Spleen (tissue), 11 donors: Measurements from ENCODE around the gene ABCG8. TPM values are rescaled to one million over a fixed set of nuclear protein-coding genes. Genes with fewer than 3 reads are reported as not detected.

Experiments
- DNase-seq: peaks from one replicate; pipeline ENCODE4 v3.0.0-alpha.2; 2020
- H3K27ac ChIP-seq, 8 donors: fragments of 200-600 bp; sonication (generic) in 7 of 8; 1 replicate in 4 of 8; 2 replicates in 4 of 8; pipeline versions ENCODE4 v1.5.0 to v1.8.0; 2016 to 2021; ENCODE audit warnings: inconsistent platforms in 4 of 8, mild to moderate bottlenecking in 4 of 8, moderate library complexity in 1 of 8
- H3K27me3 ChIP-seq, 7 donors: fragments of 200-600 bp; sonication (generic) in 6 of 7; replicated peaks in 1 of 7; 1 replicate in 4 of 7; 2 replicates in 3 of 7; pipeline versions ENCODE4 v1.5.0 to v1.8.0; 2016 to 2021; ENCODE audit warnings: inconsistent platforms in 3 of 7, mild to moderate bottlenecking in 1 of 7
- H3K36me3 ChIP-seq, 6 donors: fragments of 200-600 bp; sonication (generic) in 5 of 6; 1 replicate in 4 of 6; 2 replicates in 2 of 6; pipeline versions ENCODE4 v1.5.0 to v1.8.0; 2016 to 2021; ENCODE audit warnings: inconsistent platforms in 2 of 6
- H3K4me1 ChIP-seq, 6 donors: fragments of 200-600 bp; sonication (generic) in 5 of 6; 1 replicate in 3 of 6; 2 replicates in 3 of 6; pipeline versions ENCODE4 v1.5.0 to v1.8.0; 2016 to 2021; ENCODE audit warnings: inconsistent platforms in 3 of 6
- H3K4me3 ChIP-seq, 8 donors: fragments of 200-600 bp; sonication (generic) in 7 of 8; 1 replicate in 4 of 8; 2 replicates in 4 of 8; pipeline versions ENCODE4 v1.5.0 to v1.8.0; 2016 to 2021; ENCODE audit warnings: inconsistent platforms in 4 of 8, mild to moderate bottlenecking in 4 of 8, moderate library complexity in 2 of 8
- H3K9me3 ChIP-seq, 8 donors: fragments of 200-600 bp; sonication (generic) in 7 of 8; 1 replicate in 4 of 8; 2 replicates in 4 of 8; pipeline versions ENCODE4 v1.5.0 to v1.8.0; 2016 to 2021; ENCODE audit warnings: inconsistent platforms in 4 of 8
- CTCF ChIP-seq, 11 experiments: fragments of 200-600 bp in 7 of 11; fragments of 450-650 bp in 4 of 11; sonication (generic) in 4 of 11; IDR thresholded peaks in 8 of 11; conservative IDR thresholded peaks in 3 of 11; 1 replicate in 7 of 11; 2 replicates in 4 of 11; pipeline versions ENCODE4 v1.4.0 to v1.8.0; 2016 to 2021; ENCODE audit warnings: antibody characterized with exemption in 11 of 11, inconsistent platforms in 4 of 11, mild to moderate bottlenecking in 1 of 11
- POLR2A ChIP-seq, 3 donors: fragments of 450-650 bp; IDR thresholded peaks; one replicate each; pipeline ENCODE4 v1.5.1; 2017; ENCODE audit warnings: antibody characterized with exemption in 3 of 3, mild to moderate bottlenecking in 1 of 3
- POLR2AphosphoS5 ChIP-seq, 3 donors: sonication (generic); formaldehyde crosslinking; IDR thresholded peaks; one replicate each; pipeline ENCODE4 v1.5.1; 2017; ENCODE audit warnings: antibody characterized with exemption in 3 of 3
- WGBS, 5 donors: extraction: QIAGEN DNeasy Blood & Tissue Kit in 3 of 5; methylation state at CpG; one replicate each; pipeline versions ENCODE4 v1.1.5 to v1.1.7; 2013 to 2018; 5-methylcytosine and 5-hydroxymethylcytosine counted together
- intact Hi-C: fragments of 100-400 bp; cut with DNase I; formaldehyde crosslinking; loops from one replicate; pipeline ENCODE4 v1.15.0; 2023; ENCODE audit warnings: low total_unique reads
- polyA plus RNA-seq, 3 donors: library from polyadenylated mRNA; stranded (reverse); fragments of 200-250 nt; gene quantifications; one replicate each; pipeline ENCODE4 v1.2.1, GENCODE V29; 2013
- total RNA-seq, 7 donors: library from RNA; depleted of rRNA in 3 of 7; stranded (reverse); fragments of >200 nt in 3 of 7; fragmentation: NEBNext Ultra II Directional in 4 of 7; extraction: Animal tissue kit (Norgen Biotek cat#: 25700) in 4 of 7; gene quantifications; one replicate each; pipeline versions ENCODE4 v1.1.0 to v1.2.1, GENCODE V29; 2016 to 2021
- donor health status: healthy with polysubstance abuse.
- donor health status: DM: no; HTN: no; CAD: no; lungs with moderate emphysema.
- donor health status: DM: no; HTN: no; CAD: no.
- donor health status: Bipolar disorder and iron deficiency.
- donor health status: healthy.
- donor health status: DM: no; HTN: no; CAD: no.
- donor health status: DM: yes; HTN: yes; CAD: no.

The ABCG8 gene
- total and polyA plus RNA-seq, 10 donors, result 0.02 to 0.46 (median 0.20) TPM; not detected in 5

DNA sequence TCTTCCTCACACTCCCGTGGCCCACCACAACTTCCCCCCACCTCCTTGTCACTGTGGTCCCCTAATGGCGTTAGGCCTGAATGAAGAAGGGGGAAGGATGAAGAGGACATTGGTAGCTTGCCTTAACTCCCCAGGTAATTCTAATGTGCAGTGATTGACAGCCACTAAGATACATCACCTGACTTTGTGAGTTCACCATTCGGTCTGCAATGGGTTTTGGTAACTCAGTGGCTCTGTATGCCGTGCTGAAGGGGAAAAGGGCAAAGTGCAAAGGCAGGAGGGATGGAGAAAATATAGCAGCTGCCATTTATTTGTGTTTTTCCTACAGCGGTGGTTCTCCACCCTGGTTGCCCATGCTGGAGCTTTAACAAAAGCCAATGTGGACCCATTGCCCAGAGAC is 42.2 kb downstream of the ABCG8 start:
- H3K27me3 ChIP-seq, result peaks cover 0 to 19% (median 0%) of the 10 kb centered on the region in 7 donors
- no peaks in the 10 kb centered on the region for H3K9me3 ChIP-seq
- DNase-seq, result no peak
- peaks cover 0 to 10% (median 0%) of the 10 kb centered on the region in 6 donors for H3K36me3 ChIP-seq
- H3K4me1 ChIP-seq, result peaks cover 0 to 7% (median 4%) of the 10 kb centered on the region in 6 donors
- no peak overlapping the region for H3K27ac ChIP-seq
- 67 to 86% (median 71%) methylated on average over 5 of the region's 5 CpGs for WGBS, 5 donors
- TF ChIP-seq POLR2AphosphoS5 (IDR thresholded peaks at IDR 0.05) (no peak), CTCF (IDR thresholded peaks at IDR 0.05 in 8 of 11, conservative IDR thresholded peaks at IDR 0.05 in 3 of 11) (no peak), POLR2A (IDR thresholded peaks at IDR 0.05) (no peak)
- no peak overlapping the region for H3K4me3 ChIP-seq
- intact Hi-C loops, result no loop called here

- peaks cover 0 to 8% (median 0%) of the 10 kb centered on the region in 7 donors for H3K27me3 ChIP-seq
- H3K27ac ChIP-seq, result no peak overlapping the region
- H3K4me3 ChIP-seq, result no peak overlapping the region
- 77 to 94% (median 89%) methylated on average over 4 of the region's 4 CpGs for WGBS, 5 donors
- no peak for DNase-seq
- intact Hi-C loops, result no loop called here
- TF ChIP-seq CTCF (IDR thresholded peaks at IDR 0.05 in 8 of 11, conservative IDR thresholded peaks at IDR 0.05 in 3 of 11), result no peak
- TF ChIP-seq POLR2AphosphoS5 (IDR thresholded peaks at IDR 0.05), result no peak
- TF ChIP-seq POLR2A (IDR thresholded peaks at IDR 0.05), result no peak
- H3K9me3 ChIP-seq, result no peaks in the 10 kb centered on the region
- H3K36me3 ChIP-seq, result peaks cover 0 to 24% (median 5%) of the 10 kb centered on the region in 6 donors
- peaks cover 0 to 7% (median 4%) of the 10 kb centered on the region in 6 donors for H3K4me1 ChIP-seq
These were observed 43.5 kb downstream of the ABCG8 start for GRCh38 chr2:43882312-43882711.

GRCh38 chr2:43884689-43885088 is 45.9 kb downstream of the ABCG8 start:
- DNase-seq, result no peak
- Histone ChIP-seq H3K27ac (no peak overlapping the region), H3K27me3 (no peaks in the 10 kb centered on the region), H3K4me1 (no peaks in the 10 kb centered on the region), H3K4me3 (no peak overlapping the region), H3K36me3 (peaks cover 0 to 47% (median 27%) of the 10 kb centered on the region in 6 donors), H3K9me3 (no peaks in the 10 kb centered on the region)
- WGBS, 5 donors, result 88 to 97% (median 95%) methylated on average over 5 of the region's 5 CpGs
- TF ChIP-seq POLR2A (IDR thresholded peaks at IDR 0.05) (no peak), POLR2AphosphoS5 (IDR thresholded peaks at IDR 0.05) (no peak), CTCF (IDR thresholded peaks at IDR 0.05 in 8 of 11, conservative IDR thresholded peaks at IDR 0.05 in 3 of 11) (no peak)
- intact Hi-C loops, result no loop called here

DNA sequence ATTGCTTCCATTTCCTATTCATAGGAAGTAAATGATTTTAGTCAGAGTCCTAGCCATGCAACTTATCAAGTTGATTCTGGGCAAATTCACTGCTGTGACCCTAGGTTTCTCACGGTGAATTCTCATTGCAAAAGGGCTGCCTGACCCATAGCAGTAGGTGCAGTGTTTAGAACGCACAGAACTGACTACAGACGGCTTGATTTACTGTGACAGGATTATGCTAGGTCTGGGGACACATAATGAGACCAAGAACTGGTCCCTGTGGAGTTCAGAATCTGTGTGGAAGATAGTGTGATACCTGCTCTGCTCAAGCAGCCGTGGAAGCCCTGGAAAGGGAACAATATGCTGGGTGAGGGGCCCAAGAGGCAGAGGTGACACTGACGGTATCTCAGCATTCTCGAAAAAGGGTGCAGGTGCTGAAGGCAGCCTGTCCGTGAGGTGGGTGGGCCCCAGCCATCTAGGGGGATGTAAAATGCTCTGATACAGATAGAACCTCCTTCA is 46.4 kb downstream of the ABCG8 start:
- no peak for TF ChIP-seq POLR2A (IDR thresholded peaks at IDR 0.05)
- TF ChIP-seq POLR2AphosphoS5 (IDR thresholded peaks at IDR 0.05), result no peak
- TF ChIP-seq CTCF (IDR thresholded peaks at IDR 0.05 in 8 of 11, conservative IDR thresholded peaks at IDR 0.05 in 3 of 11), result no peak
- intact Hi-C loops, result no loop called here
- no peaks in the 10 kb centered on the region for H3K4me1 ChIP-seq
- H3K4me3 ChIP-seq, result no peak overlapping the region
- no peaks in the 10 kb centered on the region for H3K9me3 ChIP-seq
- no peak for DNase-seq
- H3K27me3 ChIP-seq, result no peaks in the 10 kb centered on the region
- peaks cover 0 to 52% (median 31%) of the 10 kb centered on the region in 6 donors for H3K36me3 ChIP-seq
- no peak overlapping the region for H3K27ac ChIP-seq
- WGBS, 5 donors, result 86 to 95% (median 87%) methylated on average over 7 of the region's 7 CpGs
